ENCODE results near the gene NRN1L.
A peak's percentile ranks its signal among the peaks of the same experiment; 100 is the strongest.

Gene NRN1L

GRCh38 chr16:67853670-67854069, 31.0 kb upstream of the NRN1L start:
- H3K4me1 ChIP-seq (ENCODE audit: insufficient read depth, insufficient read length), result peaks cover 25% of the 10 kb centered on the region
- TF ChIP-seq SUZ12 (IDR thresholded peaks at IDR 0.05; ENCODE audit: extremely low read depth, insufficient read depth, insufficient read length) (no peak), ZNF274 (IDR thresholded peaks at IDR 0.05; ENCODE audit: low read depth, low read length) (no peak), YY1 (IDR thresholded peaks at IDR 0.05; ENCODE audit: insufficient read depth, insufficient read length) (no peak)

GRCh38 chr16:67855789-67856188, 28.9 kb upstream of the NRN1L start:
- Histone ChIP-seq H3K27me3 (ENCODE audit: insufficient read depth, insufficient read length) (no peaks in the 10 kb centered on the region), H3K9me3 (ENCODE audit: insufficient read depth, low read length) (no peaks in the 10 kb centered on the region), H3K4me1 (ENCODE audit: insufficient read depth, insufficient read length) (peaks cover 23% of the 10 kb centered on the region), H3K4me3 (ENCODE audit: insufficient read length, low read depth) (no peak overlapping the region), H3K9ac (ENCODE audit: insufficient read length, low read depth) (no peak overlapping the region), H3K36me3 (ENCODE audit: insufficient read depth, insufficient read length, low read length) (peaks cover 66% of the 10 kb centered on the region)
- TF ChIP-seq SUZ12 (IDR thresholded peaks at IDR 0.05; ENCODE audit: extremely low read depth, insufficient read depth, insufficient read length), result no peak
- no peak for TF ChIP-seq YY1 (IDR thresholded peaks at IDR 0.05; ENCODE audit: insufficient read depth, insufficient read length)
- TF ChIP-seq ZNF274 (IDR thresholded peaks at IDR 0.05; ENCODE audit: low read depth, low read length), result no peak
- DNase-seq (ENCODE audit: low read depth, low spot score), result no peak

More at GRCh38 chr16:67853670-67854069, 31.0 kb upstream of the NRN1L start:
- Histone ChIP-seq H3K36me3 (ENCODE audit: insufficient read depth, insufficient read length, low read length) (peaks cover 68% of the 10 kb centered on the region), H3K27me3 (ENCODE audit: insufficient read depth, insufficient read length) (no peaks in the 10 kb centered on the region), H3K4me3 (ENCODE audit: insufficient read length, low read depth) (no peak overlapping the region), H3K9ac (ENCODE audit: insufficient read length, low read depth) (no peak overlapping the region), H3K9me3 (ENCODE audit: insufficient read depth, low read length) (no peaks in the 10 kb centered on the region)
- DNase-seq (ENCODE audit: low read depth, low spot score), result no peak

GRCh38 chr16:67856927-67857546, 27.6 kb upstream of the NRN1L start:
- Histone ChIP-seq H3K9me3 (ENCODE audit: insufficient read depth, low read length) (no peaks in the 10 kb centered on the region), H3K27me3 (ENCODE audit: insufficient read depth, insufficient read length) (no peaks in the 10 kb centered on the region), H3K4me3 (ENCODE audit: insufficient read length, low read depth) (no peak overlapping the region), H3K36me3 (ENCODE audit: insufficient read depth, insufficient read length, low read length) (peaks cover 72% of the 10 kb centered on the region), H3K9ac (ENCODE audit: insufficient read length, low read depth) (no peak overlapping the region), H3K4me1 (ENCODE audit: insufficient read depth, insufficient read length) (peaks cover 27% of the 10 kb centered on the region)
- DNase-seq (ENCODE audit: low read depth, low spot score), result no peak
- TF ChIP-seq ZNF274 (IDR thresholded peaks at IDR 0.05; ENCODE audit: low read depth, low read length) (no peak), SUZ12 (IDR thresholded peaks at IDR 0.05; ENCODE audit: extremely low read depth, insufficient read depth, insufficient read length) (no peak), YY1 (IDR thresholded peaks at IDR 0.05; ENCODE audit: insufficient read depth, insufficient read length) (no peak)

- H3K27me3 ChIP-seq (ENCODE audit: insufficient read depth, insufficient read length), result no peaks in the 10 kb centered on the region
- DNase-seq (ENCODE audit: low read depth, low spot score), result peak; percentile 81
- H3K4me3 ChIP-seq (ENCODE audit: insufficient read length, low read depth), result no peak overlapping the region
- no peak for TF ChIP-seq ZNF274 (IDR thresholded peaks at IDR 0.05; ENCODE audit: low read depth, low read length)
- H3K36me3 ChIP-seq (ENCODE audit: insufficient read depth, insufficient read length, low read length), result peaks cover 74% of the 10 kb centered on the region
- peaks cover 29% of the 10 kb centered on the region for H3K4me1 ChIP-seq (ENCODE audit: insufficient read depth, insufficient read length)
- H3K9me3 ChIP-seq (ENCODE audit: insufficient read depth, low read length), result no peaks in the 10 kb centered on the region
- H3K9ac ChIP-seq (ENCODE audit: insufficient read length, low read depth), result no peak overlapping the region
Measured at GRCh38 chr16:67857547-67858233, 27.0 kb upstream of the NRN1L start.

- Histone ChIP-seq H3K27me3 (ENCODE audit: insufficient read depth, insufficient read length) (no peaks in the 10 kb centered on the region), H3K9me3 (ENCODE audit: insufficient read depth, low read length) (no peaks in the 10 kb centered on the region), H3K4me1 (ENCODE audit: insufficient read depth, insufficient read length) (peaks cover 33% of the 10 kb centered on the region), H3K4me3 (ENCODE audit: insufficient read length, low read depth) (no peak overlapping the region), H3K9ac (ENCODE audit: insufficient read length, low read depth) (no peak overlapping the region), H3K36me3 (ENCODE audit: insufficient read depth, insufficient read length, low read length) (peaks cover 76% of the 10 kb centered on the region)
- DNase-seq (ENCODE audit: low read depth, low spot score), result no peak
- TF ChIP-seq ZNF274 (IDR thresholded peaks at IDR 0.05; ENCODE audit: low read depth, low read length) (no peak), SUZ12 (IDR thresholded peaks at IDR 0.05; ENCODE audit: extremely low read depth, insufficient read depth, insufficient read length) (no peak)
Measured at GRCh38 chr16:67858500-67858899, 26.2 kb upstream of the NRN1L start.

GRCh38 chr16:67860589-67861398, 23.9 kb upstream of the NRN1L start:
- peaks cover 78% of the 10 kb centered on the region for H3K36me3 ChIP-seq (ENCODE audit: insufficient read depth, insufficient read length, low read length)
- H3K27me3 ChIP-seq (ENCODE audit: insufficient read depth, insufficient read length), result no peaks in the 10 kb centered on the region
- peaks cover 27% of the 10 kb centered on the region for H3K4me1 ChIP-seq (ENCODE audit: insufficient read depth, insufficient read length)
- no peak for DNase-seq (ENCODE audit: low read depth, low spot score)
- H3K4me3 ChIP-seq (ENCODE audit: insufficient read length, low read depth), result no peak overlapping the region
- no peaks in the 10 kb centered on the region for H3K9me3 ChIP-seq (ENCODE audit: insufficient read depth, low read length)
- TF ChIP-seq YY1 (IDR thresholded peaks at IDR 0.05; ENCODE audit: insufficient read depth, insufficient read length) (no peak), SUZ12 (IDR thresholded peaks at IDR 0.05; ENCODE audit: extremely low read depth, insufficient read depth, insufficient read length) (no peak), ZNF274 (IDR thresholded peaks at IDR 0.05; ENCODE audit: low read depth, low read length) (no peak)
- no peak overlapping the region for H3K9ac ChIP-seq (ENCODE audit: insufficient read length, low read depth)

GRCh38 chr16:67861877-67862276, 22.8 kb upstream of the NRN1L start:
- DNase-seq (ENCODE audit: low read depth, low spot score), result no peak
- Histone ChIP-seq H3K4me3 (ENCODE audit: insufficient read length, low read depth) (no peak overlapping the region), H3K27me3 (ENCODE audit: insufficient read depth, insufficient read length) (no peaks in the 10 kb centered on the region), H3K36me3 (ENCODE audit: insufficient read depth, insufficient read length, low read length) (peaks cover 83% of the 10 kb centered on the region), H3K9ac (ENCODE audit: insufficient read length, low read depth) (no peak overlapping the region), H3K9me3 (ENCODE audit: insufficient read depth, low read length) (no peaks in the 10 kb centered on the region), H3K4me1 (ENCODE audit: insufficient read depth, insufficient read length) (peaks cover 23% of the 10 kb centered on the region)
- TF ChIP-seq ZNF274 (IDR thresholded peaks at IDR 0.05; ENCODE audit: low read depth, low read length), result no peak
- TF ChIP-seq SUZ12 (IDR thresholded peaks at IDR 0.05; ENCODE audit: extremely low read depth, insufficient read depth, insufficient read length), result no peak
- TF ChIP-seq YY1 (IDR thresholded peaks at IDR 0.05; ENCODE audit: insufficient read depth, insufficient read length), result no peak

Measured in NT2/D1 (cell line).